HepG2 (cell line): ENCODE measurements around the gene DOP1B. TPM values are rescaled to one million over a fixed set of nuclear protein-coding genes. Genes with fewer than 3 reads are reported as not detected.

Experiments used
- ATAC-seq: fragments of 200-7000 bp; cut with Tn5 transposase; 3 replicates; pipeline ENCODE4 v1.9.1; 2020; ENCODE audit warnings: mild to moderate bottlenecking, moderate library complexity
- BruUV-seq: library from RNA; stranded (reverse); fragments of 400-500 nt; replicated peaks from 2 replicates; lab custom pipeline; 2021; lab: Mats Ljungman, UMichigan
- CTCF ChIA-PET: fragments of 300-600 bp; formaldehyde crosslinking; extraction: SDS; loops from one replicate; lab custom pipeline; 2021; ENCODE audit warnings: low total read pairs, inconsistent platforms, low intra/inter-chr PET ratio; lab: Yijun Ruan, JAX
- POLR2A ChIA-PET: fragments of 350-600 bp; sonication (Branson Sonifier 250); formaldehyde crosslinking; loops from one replicate; lab custom pipeline; 2020; ENCODE audit warnings: antibody characterized with exemption, inconsistent platforms; lab: Yijun Ruan, JAX
- DNase-seq: peaks from one replicate; pipeline ENCODE4 v3.0.0-alpha.2; 2015; ENCODE audit warnings: low spot score
- FAIRE-seq: peaks from 3 replicates; lab custom pipeline; 2011; peaks lifted over from hg19 to GRCh38; lab: Jason Lieb, UNC
- H2AFZ ChIP-seq: one replicate; pipeline ENCODE4 v1.6.1; 2011; ENCODE audit warnings: low read length, inconsistent platforms
- H3K27ac ChIP-seq: fragments of 300-600 bp; 3 replicates; pipeline ENCODE4 v1.8.0; 2011; ENCODE audit warnings: mixed run types, mild to moderate bottlenecking, mixed read lengths, low read length, inconsistent platforms; ENCODE audit not compliant: insufficient read depth; ENCODE audit errors: extremely low read length
- H3K27me3 ChIP-seq, 2 experiments: fragments of 200-600 bp in 1 of 2; 2 replicates in 1 of 2; 3 replicates in 1 of 2; pipeline versions ENCODE4 v1.6.0 to v1.8.0; 2011; ENCODE audit warnings: low read length in 2 of 2, mild to moderate bottlenecking in 2 of 2, moderate library complexity in 2 of 2, inconsistent platforms in 1 of 2; ENCODE audit not compliant: insufficient read depth in 2 of 2, control insufficient read depth in 1 of 2
- H3K36me3 ChIP-seq, 2 experiments: fragments of 200-600 bp in 1 of 2; replicated peaks in 1 of 2; 2 replicates in 1 of 2; 3 replicates in 1 of 2; pipeline versions ENCODE4 v1.5.1 to v1.8.0; 2011; ENCODE audit warnings: low read length in 2 of 2, inconsistent platforms in 1 of 2; ENCODE audit not compliant: insufficient read depth in 2 of 2, control insufficient read depth in 1 of 2
- H3K4me1 ChIP-seq: 2 replicates; pipeline ENCODE4 v1.5.1; 2012; ENCODE audit warnings: low read length, inconsistent platforms; ENCODE audit not compliant: insufficient read depth
- H3K4me2 ChIP-seq: 2 replicates; pipeline ENCODE4 v1.6.0; 2011; ENCODE audit warnings: low read depth, low read length, inconsistent platforms
- H3K4me3 ChIP-seq, 3 experiments: fragments of 200-600 bp in 1 of 3; sonication (generic), shearing (Covaris generic) in 1 of 3; replicated peaks in 1 of 3; 2 replicates each; pipeline ENCODE4 v1.5.1; 2011 to 2016; ENCODE audit warnings: low read length in 3 of 3, inconsistent platforms in 2 of 3, low read depth in 2 of 3, mild to moderate bottlenecking in 2 of 3, control low read depth in 1 of 3, mixed read lengths in 1 of 3; ENCODE audit not compliant: insufficient read depth in 1 of 3
- H3K79me2 ChIP-seq: one replicate; pipeline ENCODE4 v1.6.1; 2011; ENCODE audit warnings: low read length, inconsistent platforms; ENCODE audit not compliant: insufficient read depth
- H3K9ac ChIP-seq: 2 replicates; pipeline ENCODE4 v1.6.0; 2011; ENCODE audit warnings: mild to moderate bottlenecking, low read depth, low read length, inconsistent platforms; ENCODE audit not compliant: insufficient read depth
- H3K9me3 ChIP-seq: 2 replicates; pipeline ENCODE4 v1.5.1; 2012; ENCODE audit warnings: mild to moderate bottlenecking, low read length
- H4K20me1 ChIP-seq: 2 replicates; pipeline ENCODE4 v1.6.0; 2011; ENCODE audit warnings: inconsistent platforms, mild to moderate bottlenecking, low read length, moderate library complexity; ENCODE audit not compliant: insufficient read depth
- CC2D1A ChIP-seq: sonication (generic); formaldehyde crosslinking; IDR thresholded peaks from 2 replicates; pipeline ENCODE4 v1.8.1; 2023; ENCODE audit warnings: mild to moderate bottlenecking, missing genetic modification reagents
- KLF9 ChIP-seq: IDR thresholded peaks from 2 replicates; pipeline ENCODE4 v1.6.1; 2016; ENCODE audit warnings: low read depth
- MED1 ChIP-seq: sonication (generic); formaldehyde crosslinking; IDR thresholded peaks from 2 replicates; pipeline ENCODE4 v1.4.0; 2020; ENCODE audit warnings: missing genetic modification reagents
- PLRG1 ChIP-seq: fragments of 450-650 bp; conservative IDR thresholded peaks from 2 replicates; pipeline ENCODE4 v1.6.1; 2016
- SALL1 ChIP-seq: sonication (generic); formaldehyde crosslinking; IDR thresholded peaks from 2 replicates; pipeline ENCODE4 v1.8.0; 2022; ENCODE audit warnings: mild to moderate bottlenecking, missing genetic modification reagents
- SNAI1 ChIP-seq: sonication (generic); formaldehyde crosslinking; IDR thresholded peaks from 2 replicates; pipeline ENCODE4 v1.5.0; 2020; ENCODE audit warnings: mild to moderate bottlenecking, missing genetic modification reagents, borderline replicate concordance
- TBL1XR1 ChIP-seq: fragments of 150-350 bp; IDR thresholded peaks from 2 replicates; pipeline ENCODE4 v1.6.1; 2014; ENCODE audit warnings: borderline replicate concordance, low read length; ENCODE audit not compliant: partially characterized antibody
- ZBTB42 ChIP-seq: sonication (generic); formaldehyde crosslinking; IDR thresholded peaks from 2 replicates; pipeline ENCODE4 v1.5.0; 2020; ENCODE audit warnings: mild to moderate bottlenecking, missing genetic modification reagents
- ZBTB7A ChIP-seq: sonication (generic); formaldehyde crosslinking; IDR thresholded peaks from 2 replicates; pipeline ENCODE4 v1.8.0; 2022; ENCODE audit warnings: mild to moderate bottlenecking, missing genetic modification reagents
- ZFP90 ChIP-seq: sonication (generic); formaldehyde crosslinking; IDR thresholded peaks from 2 replicates; pipeline ENCODE4 v1.8.0; 2022; ENCODE audit warnings: missing genetic modification reagents, mild to moderate bottlenecking, inconsistent platforms, borderline replicate concordance
- ZFX ChIP-seq: sonication (generic); formaldehyde crosslinking; IDR thresholded peaks from 2 replicates; pipeline ENCODE4 v1.4.0; 2020; ENCODE audit warnings: mild to moderate bottlenecking, low read depth, missing genetic modification reagents, moderate library complexity
- ZNF326 ChIP-seq: sonication (generic); formaldehyde crosslinking; IDR thresholded peaks from 2 replicates; pipeline ENCODE4 v1.4.0; 2020; ENCODE audit warnings: missing genetic modification reagents, borderline replicate concordance
- ZNF775 ChIP-seq: sonication (generic); formaldehyde crosslinking; IDR thresholded peaks from 2 replicates; pipeline ENCODE4 v1.4.0; 2020; ENCODE audit warnings: missing genetic modification reagents, mild to moderate bottlenecking, moderate library complexity, borderline replicate concordance
- ZSCAN22 ChIP-seq: sonication (generic); formaldehyde crosslinking; IDR thresholded peaks from 2 replicates; pipeline ENCODE4 v1.4.0; 2020; ENCODE audit warnings: mild to moderate bottlenecking, missing genetic modification reagents
- WGBS: methylation state at CpG from one replicate; pipeline ENCODE4 v1.1.6; 2017; ENCODE audit warnings: low lambda C conversion rate; 5-methylcytosine and 5-hydroxymethylcytosine counted together
- in situ Hi-C: cut with HindIII; loops from 2 replicates; pipeline ENCODE4 v1.10.0; 2017; ENCODE audit warnings: low pct_unique_long_range_greater_than_20kb; ENCODE audit not compliant: extremely low pct_ligation_motif_present
- intact Hi-C: fragments of 100-400 bp; cut with micrococcal nuclease; formaldehyde crosslinking; loops from one replicate; pipeline ENCODE4 v1.10.0; 2022; ENCODE audit not compliant: unreplicated experiment
- polyA plus RNA-seq, 8 experiments: library from polyadenylated mRNA; depleted of rRNA in 3 of 8; stranded (reverse) in 7 of 8; unstranded in 1 of 8; fragments of >200 nt; fragmentation: Illumina TruSeq in 4 of 8; extraction: Trizol in 4 of 8; gene quantifications; 2 replicates each; pipeline versions ENCODE4 v1.2.1 to v1.2.3, GENCODE V29; 2011 to 2016; ENCODE audit warnings: low read depth in 4 of 8, missing spikeins in 1 of 8, mixed read lengths in 1 of 8; ENCODE audit not compliant: insufficient read depth in 1 of 8
- total RNA-seq, 5 experiments: library from RNA; depleted of rRNA; stranded (reverse); fragments of >200 nt; fragmentation: Illumina TruSeq; extraction: Trizol; gene quantifications; 2 replicates each; pipeline ENCODE4 v1.2.3, GENCODE V29; 2016; ENCODE audit warnings: low read depth in 1 of 5
- TF ChIP-seq, protein P1 (sequence below): sonication (generic); formaldehyde crosslinking; IDR thresholded peaks from 2 replicates; pipeline ENCODE4 v1.4.0; 2020; ENCODE audit warnings: low read depth, mild to moderate bottlenecking, missing genetic modification reagents
- TF ChIP-seq, protein P2 (sequence below): sonication (generic); formaldehyde crosslinking; IDR thresholded peaks from 2 replicates; pipeline ENCODE4 v1.8.1; 2023; ENCODE audit warnings: mild to moderate bottlenecking, missing genetic modification reagents, borderline replicate concordance
- TF ChIP-seq, protein P3 (sequence below): IDR thresholded peaks from 2 replicates; pipeline ENCODE4 v1.6.1; 2016; ENCODE audit warnings: missing genetic modification reagents, missing compliant biosample characterization
- TF ChIP-seq, protein P4 (sequence below): sonication (generic); formaldehyde crosslinking; IDR thresholded peaks from 2 replicates; pipeline ENCODE4 v1.4.0; 2020; ENCODE audit warnings: mild to moderate bottlenecking, missing genetic modification reagents
- TF ChIP-seq, protein P5 (sequence below): sonication (generic); formaldehyde crosslinking; IDR thresholded peaks from 2 replicates; pipeline ENCODE4 v1.4.0; 2020; ENCODE audit warnings: mild to moderate bottlenecking, missing genetic modification reagents
- TF ChIP-seq, protein P6 (sequence below): sonication (generic); formaldehyde crosslinking; IDR thresholded peaks from 2 replicates; pipeline ENCODE4 v1.9.0; 2021; ENCODE audit warnings: missing genetic modification reagents, borderline replicate concordance

The DOP1B gene
- total and polyA plus RNA-seq, 2 of the 13 experiments (the other 11 are each of a cell fraction or from before 2014, with no cell fraction given) = 2.8 to 3.2 TPM

DNA sequence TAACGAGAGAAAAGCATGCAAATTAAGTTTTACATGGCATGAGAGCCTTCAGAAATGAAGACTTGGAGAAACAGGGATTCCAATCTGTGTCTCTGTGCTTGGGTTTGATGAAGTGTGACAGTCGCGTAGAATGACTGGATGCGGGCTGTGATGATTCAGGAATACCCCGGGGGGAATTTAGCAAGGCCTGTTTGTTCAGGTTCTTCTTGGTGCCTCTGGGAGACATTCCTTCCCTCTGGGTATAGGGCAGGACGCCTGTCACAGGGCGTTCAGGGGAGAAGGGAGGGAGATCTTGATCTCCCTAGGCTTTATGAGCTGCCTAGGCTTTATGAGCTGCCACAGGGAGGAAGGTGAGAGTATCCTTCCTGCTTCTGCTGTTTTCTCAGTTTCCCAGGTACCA is 36.6 kb downstream of the DOP1B start (continued):
- TF ChIP-seq, protein P1, sequence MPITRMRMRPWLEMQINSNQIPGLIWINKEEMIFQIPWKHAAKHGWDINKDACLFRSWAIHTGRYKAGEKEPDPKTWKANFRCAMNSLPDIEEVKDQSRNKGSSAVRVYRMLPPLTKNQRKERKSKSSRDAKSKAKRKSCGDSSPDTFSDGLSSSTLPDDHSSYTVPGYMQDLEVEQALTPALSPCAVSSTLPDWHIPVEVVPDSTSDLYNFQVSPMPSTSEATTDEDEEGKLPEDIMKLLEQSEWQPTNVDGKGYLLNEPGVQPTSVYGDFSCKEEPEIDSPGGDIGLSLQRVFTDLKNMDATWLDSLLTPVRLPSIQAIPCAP (CRISPR knock-in tag) = no peak
- TF ChIP-seq ZBTB7A (CRISPR knock-in tag) (no peak), ZBTB42 (CRISPR knock-in tag) (no peak), ZSCAN22 (no peak)

DNA sequence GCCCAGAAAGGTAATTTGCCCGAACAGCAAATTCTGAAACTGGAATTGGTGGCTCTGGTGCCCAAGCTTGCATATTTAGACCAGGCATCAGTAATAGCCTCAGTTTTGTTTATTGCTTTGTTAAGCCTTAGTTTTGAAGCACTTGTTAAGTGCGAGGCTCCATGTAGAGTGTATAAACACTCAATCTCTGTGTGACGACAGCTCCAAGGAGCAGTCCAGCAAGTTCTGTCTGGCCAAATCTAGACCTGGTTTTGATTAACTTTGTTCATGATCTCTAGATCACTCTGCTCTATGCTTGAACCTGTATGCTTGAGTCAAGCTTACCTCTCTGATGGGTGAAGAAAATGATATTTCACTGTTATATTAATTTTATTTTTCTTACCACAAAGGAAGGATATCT is 37.4 kb downstream of the DOP1B start:
- ATAC-seq (no peak), DNase-seq (no peak), FAIRE-seq (no peak)
- Histone ChIP-seq H3K79me2 (no peaks in the 10 kb centered on the region), H3K4me2 (no peak overlapping the region), H3K9me3 (no peaks in the 10 kb centered on the region), H3K27ac (no peak overlapping the region), H3K9ac (no peak overlapping the region), H3K36me3 (no peaks in the 10 kb centered on the region), H3K27me3 (no peaks in the 10 kb centered on the region), H3K4me3 (no peak overlapping the region), H4K20me1 (no peaks in the 10 kb centered on the region), H2AFZ (no peak overlapping the region), H3K4me1 (peaks cover 13% of the 10 kb centered on the region)
- POLR2A ChIA-PET = interaction anchor here (0.7 kb wide), 1 partner anchor 454 kb away, joined by 4 read pairs; no protein-coding TSS in a partner anchor
- no TSS peak for BruUV-seq
- CTCF ChIA-PET = no interaction called here
- 94% methylated on average over 3 of the region's 3 CpGs for WGBS
- intact Hi-C loops (no loop called here), in situ Hi-C loops (no loop called here)
- no peak for TF ChIP-seq PLRG1
- no peak for TF ChIP-seq ZNF326 (CRISPR knock-in tag)
- TF ChIP-seq, protein P2, sequence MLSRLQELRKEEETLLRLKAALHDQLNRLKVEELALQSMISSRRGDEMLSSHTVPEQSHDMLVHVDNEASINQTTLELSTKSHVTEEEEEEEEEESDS (CRISPR knock-in tag) = no peak
- no peak for TF ChIP-seq CC2D1A
- no peak for TF ChIP-seq ZFX
- TF ChIP-seq MED1 = no peak
- no peak for TF ChIP-seq ZNF775 (CRISPR knock-in tag)
- TF ChIP-seq, protein P3, sequence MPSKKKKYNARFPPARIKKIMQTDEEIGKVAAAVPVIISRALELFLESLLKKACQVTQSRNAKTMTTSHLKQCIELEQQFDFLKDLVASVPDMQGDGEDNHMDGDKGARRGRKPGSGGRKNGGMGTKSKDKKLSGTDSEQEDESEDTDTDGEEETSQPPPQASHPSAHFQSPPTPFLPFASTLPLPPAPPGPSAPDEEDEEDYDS (CRISPR knock-in tag) = no peak
- TF ChIP-seq, protein P4, sequence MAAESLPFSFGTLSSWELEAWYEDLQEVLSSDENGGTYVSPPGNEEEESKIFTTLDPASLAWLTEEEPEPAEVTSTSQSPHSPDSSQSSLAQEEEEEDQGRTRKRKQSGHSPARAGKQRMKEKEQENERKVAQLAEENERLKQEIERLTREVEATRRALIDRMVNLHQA (CRISPR knock-in tag) = no peak
- no peak for TF ChIP-seq KLF9 (CRISPR knock-in tag)
- TF ChIP-seq, protein P5, sequence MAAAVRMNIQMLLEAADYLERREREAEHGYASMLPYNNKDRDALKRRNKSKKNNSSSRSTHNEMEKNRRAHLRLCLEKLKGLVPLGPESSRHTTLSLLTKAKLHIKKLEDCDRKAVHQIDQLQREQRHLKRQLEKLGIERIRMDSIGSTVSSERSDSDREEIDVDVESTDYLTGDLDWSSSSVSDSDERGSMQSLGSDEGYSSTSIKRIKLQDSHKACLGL (CRISPR knock-in tag) = no peak
- no peak for TF ChIP-seq TBL1XR1
- TF ChIP-seq ZFP90 = no peak
- TF ChIP-seq, protein P6, sequence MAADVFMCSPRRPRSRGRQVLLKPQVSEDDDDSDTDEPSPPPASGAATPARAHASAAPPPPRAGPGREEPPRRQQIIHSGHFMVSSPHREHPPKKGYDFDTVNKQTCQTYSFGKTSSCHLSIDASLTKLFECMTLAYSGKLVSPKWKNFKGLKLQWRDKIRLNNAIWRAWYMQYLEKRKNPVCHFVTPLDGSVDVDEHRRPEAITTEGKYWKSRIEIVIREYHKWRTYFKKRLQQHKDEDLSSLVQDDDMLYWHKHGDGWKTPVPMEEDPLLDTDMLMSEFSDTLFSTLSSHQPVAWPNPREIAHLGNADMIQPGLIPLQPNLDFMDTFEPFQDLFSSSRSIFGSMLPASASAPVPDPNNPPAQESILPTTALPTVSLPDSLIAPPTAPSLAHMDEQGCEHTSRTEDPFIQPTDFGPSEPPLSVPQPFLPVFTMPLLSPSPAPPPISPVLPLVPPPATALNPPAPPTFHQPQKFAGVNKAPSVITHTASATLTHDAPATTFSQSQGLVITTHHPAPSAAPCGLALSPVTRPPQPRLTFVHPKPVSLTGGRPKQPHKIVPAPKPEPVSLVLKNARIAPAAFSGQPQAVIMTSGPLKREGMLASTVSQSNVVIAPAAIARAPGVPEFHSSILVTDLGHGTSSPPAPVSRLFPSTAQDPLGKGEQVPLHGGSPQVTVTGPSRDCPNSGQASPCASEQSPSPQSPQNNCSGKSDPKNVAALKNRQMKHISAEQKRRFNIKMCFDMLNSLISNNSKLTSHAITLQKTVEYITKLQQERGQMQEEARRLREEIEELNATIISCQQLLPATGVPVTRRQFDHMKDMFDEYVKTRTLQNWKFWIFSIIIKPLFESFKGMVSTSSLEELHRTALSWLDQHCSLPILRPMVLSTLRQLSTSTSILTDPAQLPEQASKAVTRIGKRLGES (CRISPR knock-in tag) = no peak
- no peak for TF ChIP-seq SNAI1
- no peak for TF ChIP-seq SALL1 (CRISPR knock-in tag)
